Liver (tissue), 9 donors: ENCODE data around the gene TBX1. TPM values are rescaled to one million over a fixed set of nuclear protein-coding genes. Genes with fewer than 3 reads are reported as not detected.

Experiments used
- DNase-seq: peaks from one replicate; pipeline ENCODE4 v3.0.0-alpha.2; 2017; ENCODE audit warnings: low spot score
- H3K27ac ChIP-seq, 2 donors: one replicate each; pipeline ENCODE4 v1.7.0; 2013; ENCODE audit warnings: inconsistent platforms in 2 of 2, low read length in 2 of 2, control low read depth in 1 of 2, low read depth in 1 of 2, mild to moderate bottlenecking in 1 of 2
- H3K27me3 ChIP-seq, 4 donors: one replicate each; pipeline versions ENCODE4 v1.6.1 to v1.7.0; 2013; ENCODE audit warnings: low read length in 3 of 4, inconsistent platforms in 1 of 4, mild to moderate bottlenecking in 1 of 4, moderate library complexity in 1 of 4; ENCODE audit not compliant: control insufficient read depth in 4 of 4, insufficient read depth in 4 of 4
- H3K36me3 ChIP-seq, 4 donors: one replicate each; pipeline versions ENCODE4 v1.6.1 to v1.7.0; 2013; ENCODE audit warnings: low read length in 3 of 4, mild to moderate bottlenecking in 3 of 4, low read depth in 1 of 4, moderate library complexity in 1 of 4; ENCODE audit not compliant: control insufficient read depth in 4 of 4, insufficient read depth in 3 of 4
- H3K4me1 ChIP-seq, 4 donors: one replicate each; pipeline versions ENCODE4 v1.6.1 to v1.7.0; 2013; ENCODE audit warnings: low read length in 3 of 4, mild to moderate bottlenecking in 3 of 4, moderate library complexity in 1 of 4; ENCODE audit not compliant: control insufficient read depth in 4 of 4, insufficient read depth in 4 of 4
- H3K4me3 ChIP-seq, 3 donors: one replicate each; pipeline versions ENCODE4 v1.6.1 to v1.7.0; 2013; ENCODE audit warnings: low read length in 3 of 3, control low read depth in 1 of 3, low read depth in 1 of 3, mild to moderate bottlenecking in 1 of 3
- H3K9ac ChIP-seq, 2 donors: one replicate each; pipeline ENCODE4 v1.7.0; 2013; ENCODE audit warnings: low read length in 2 of 2, mild to moderate bottlenecking in 2 of 2, moderate library complexity in 2 of 2, control low read depth in 1 of 2, low read depth in 1 of 2
- H3K9me3 ChIP-seq, 4 donors: one replicate each; pipeline versions ENCODE4 v1.6.1 to v1.7.0; 2013; ENCODE audit warnings: low read length in 3 of 4; ENCODE audit not compliant: control insufficient read depth in 4 of 4
- EGR1 ChIP-seq, 2 donors: IDR thresholded peaks; 2 replicates each; pipeline ENCODE4 v1.6.1; 2016 to 2018; ENCODE audit warnings: antibody characterized with exemption in 2 of 2, low read depth in 2 of 2
- FOXA1 ChIP-seq: IDR thresholded peaks from 2 replicates; pipeline ENCODE4 v1.6.1; 2016; ENCODE audit warnings: antibody characterized with exemption
- GABPA ChIP-seq, 2 donors: IDR thresholded peaks in 1 of 2; conservative IDR thresholded peaks in 1 of 2; 2 replicates each; pipeline ENCODE4 v1.6.1; 2016; ENCODE audit warnings: antibody characterized with exemption in 2 of 2, mild to moderate bottlenecking in 1 of 2, moderate library complexity in 1 of 2
- HNF4A ChIP-seq, 2 donors: conservative IDR thresholded peaks; 2 replicates each; pipeline ENCODE4 v1.6.1; 2016; ENCODE audit warnings: antibody characterized with exemption in 2 of 2, mild to moderate bottlenecking in 2 of 2
- HNF4G ChIP-seq: IDR thresholded peaks from 2 replicates; pipeline ENCODE4 v1.6.1; 2016; ENCODE audit warnings: antibody characterized with exemption
- JUND ChIP-seq, 2 donors: IDR thresholded peaks; 2 replicates each; pipeline ENCODE4 v1.6.1; 2016; ENCODE audit warnings: antibody characterized with exemption in 2 of 2
- NR2F2 ChIP-seq: IDR thresholded peaks from 2 replicates; pipeline ENCODE4 v1.6.1; 2016; ENCODE audit warnings: antibody characterized with exemption
- RAD21 ChIP-seq, 2 donors: IDR thresholded peaks; 2 replicates each; pipeline ENCODE4 v1.6.1; 2016; ENCODE audit warnings: antibody characterized with exemption in 2 of 2, mild to moderate bottlenecking in 2 of 2
- RXRA ChIP-seq, 2 donors: IDR thresholded peaks; 2 replicates each; pipeline ENCODE4 v1.6.1; 2017 to 2018; ENCODE audit warnings: antibody characterized with exemption in 2 of 2, mild to moderate bottlenecking in 1 of 2
- SP1 ChIP-seq: IDR thresholded peaks from 2 replicates; pipeline ENCODE4 v1.6.1; 2018; ENCODE audit warnings: antibody characterized with exemption, mild to moderate bottlenecking
- TAF1 ChIP-seq: conservative IDR thresholded peaks from 2 replicates; pipeline ENCODE4 v1.6.1; 2016; ENCODE audit warnings: antibody characterized with exemption, mild to moderate bottlenecking
- YY1 ChIP-seq: IDR thresholded peaks from 2 replicates; pipeline ENCODE4 v1.6.1; 2016; ENCODE audit warnings: antibody characterized with exemption, mild to moderate bottlenecking
- WGBS: extraction: QIAGEN DNeasy Blood & Tissue Kit; methylation state at CpG from one replicate; pipeline ENCODE4 v1.1.7; 2013; 5-methylcytosine and 5-hydroxymethylcytosine counted together
- polyA plus RNA-seq, 2 donors: library from polyadenylated mRNA; stranded (reverse) in 1 of 2; unstranded in 1 of 2; fragments of 200-250 nt in 1 of 2; fragments of >200 nt in 1 of 2; fragmentation: Nextera tagmentation in 1 of 2; extraction: Ambion mirVana in 1 of 2; gene quantifications; one replicate each; pipeline versions ENCODE4 v1.2.1 to v1.2.3, GENCODE V29; 2013 to 2015
- total RNA-seq, 2 donors: library from RNA; depleted of rRNA; stranded (reverse); fragments of >200 nt; gene quantifications; one replicate each; pipeline ENCODE4 v1.2.3, GENCODE V29; 2014
- TF ChIP-seq, protein P1 (sequence below): IDR thresholded peaks from 2 replicates; pipeline ENCODE4 v1.6.1; 2016; ENCODE audit warnings: antibody characterized with exemption
- TF ChIP-seq, protein P2 (sequence below): IDR thresholded peaks from 2 replicates; pipeline ENCODE4 v1.6.1; 2016; ENCODE audit warnings: antibody characterized with exemption
- TF ChIP-seq, protein P3 (sequence below): IDR thresholded peaks from 2 replicates; pipeline ENCODE4 v1.6.1; 2016; ENCODE audit warnings: antibody characterized with exemption
- TF ChIP-seq, protein P4 (sequence below): fragments of 150-350 bp; IDR thresholded peaks from 2 replicates; pipeline ENCODE4 v1.5.1; 2017; ENCODE audit warnings: improper control_type of control experiment, low read depth, low read length; ENCODE audit not compliant: missing input control
- TF ChIP-seq, protein P5 (sequence below): IDR thresholded peaks from 2 replicates; pipeline ENCODE4 v1.6.1; 2016; ENCODE audit warnings: antibody characterized with exemption, mild to moderate bottlenecking
- donor health status: healthy.
- donor health status: healthy.
- donor health status: healthy.
- donor health status: healthy.
- donor health status: healthy.

Gene TBX1
- total and polyA plus RNA-seq, 4 donors, result 0.17 to 0.18 TPM; not detected in 2

DNA sequence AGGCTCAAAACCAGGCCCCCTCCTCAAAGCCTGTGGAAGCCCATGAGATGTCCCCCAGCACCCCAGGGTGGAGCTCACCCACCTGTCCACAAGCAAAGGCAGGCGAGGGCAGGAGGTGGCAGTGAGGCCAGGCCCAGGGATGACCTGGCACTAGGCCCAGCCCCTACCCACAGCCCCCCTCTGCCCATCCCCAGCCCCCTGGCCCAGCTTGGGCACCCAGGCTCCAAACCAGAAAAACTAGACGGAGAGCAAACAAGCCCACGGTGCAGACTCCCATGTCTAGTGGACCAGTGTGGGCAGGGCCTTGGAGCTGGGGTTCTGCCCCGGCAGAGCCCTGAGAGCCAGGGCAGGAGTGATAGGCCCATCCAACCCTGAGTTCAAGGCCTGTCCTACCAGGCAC, 16.9 kb upstream of the TBX1 start:
- DNase-seq, result no peak
- WGBS, result 87% methylated on average over 4 of the region's 4 CpGs

DNA sequence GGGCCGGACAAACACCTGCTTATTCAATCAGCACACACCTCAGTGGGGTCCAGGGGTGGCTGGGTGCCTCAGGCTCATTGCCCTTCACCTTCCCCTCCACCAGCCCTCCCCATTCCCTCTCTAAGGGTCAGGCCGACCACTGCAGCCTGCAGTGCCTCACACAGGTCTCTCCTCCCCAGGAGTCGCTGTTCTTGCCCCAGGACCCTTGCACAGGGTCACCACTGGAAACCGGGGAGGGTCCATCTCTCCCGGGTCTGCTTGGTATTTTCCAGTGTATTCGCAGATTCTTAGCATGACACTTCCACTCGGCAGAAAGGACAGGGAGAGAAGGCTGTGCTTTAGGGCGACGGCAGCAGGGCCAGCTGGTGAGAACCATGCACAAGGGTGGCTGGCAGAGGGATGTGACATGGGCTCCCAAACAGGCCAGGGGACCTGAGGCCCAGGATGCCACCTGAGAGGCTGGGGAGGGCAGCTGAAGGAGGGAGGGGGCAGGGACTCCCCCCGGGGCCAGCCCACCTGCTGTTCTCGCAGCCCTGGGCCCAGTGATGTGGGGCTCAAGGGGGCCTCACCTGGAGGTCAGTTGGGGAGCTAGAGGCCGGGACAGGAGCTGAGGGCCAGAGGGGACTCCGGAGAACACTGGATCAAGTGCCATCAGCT, 16.1 kb upstream of the TBX1 start:
- TF ChIP-seq EGR1 (IDR thresholded peaks at IDR 0.05; ENCODE audit: low read depth in 2 of 2) (no peak), GABPA (IDR thresholded peaks at IDR 0.05 in 1 of 2, conservative IDR thresholded peaks at IDR 0.05 in 1 of 2) (no peak), JUND (IDR thresholded peaks at IDR 0.05) (no peak), HNF4A (conservative IDR thresholded peaks at IDR 0.05) (no peak), NR2F2 (no peak), FOXA1 (no peak), SP1 (no peak), TAF1 (no peak), RXRA (IDR thresholded peaks at IDR 0.05) (no peak), HNF4G (no peak), RAD21 (IDR thresholded peaks at IDR 0.05) (no peak)
- TF ChIP-seq, protein P1, sequence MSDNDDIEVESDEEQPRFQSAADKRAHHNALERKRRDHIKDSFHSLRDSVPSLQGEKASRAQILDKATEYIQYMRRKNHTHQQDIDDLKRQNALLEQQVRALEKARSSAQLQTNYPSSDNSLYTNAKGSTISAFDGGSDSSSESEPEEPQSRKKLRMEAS, result no peak
- TF ChIP-seq, protein P2, sequence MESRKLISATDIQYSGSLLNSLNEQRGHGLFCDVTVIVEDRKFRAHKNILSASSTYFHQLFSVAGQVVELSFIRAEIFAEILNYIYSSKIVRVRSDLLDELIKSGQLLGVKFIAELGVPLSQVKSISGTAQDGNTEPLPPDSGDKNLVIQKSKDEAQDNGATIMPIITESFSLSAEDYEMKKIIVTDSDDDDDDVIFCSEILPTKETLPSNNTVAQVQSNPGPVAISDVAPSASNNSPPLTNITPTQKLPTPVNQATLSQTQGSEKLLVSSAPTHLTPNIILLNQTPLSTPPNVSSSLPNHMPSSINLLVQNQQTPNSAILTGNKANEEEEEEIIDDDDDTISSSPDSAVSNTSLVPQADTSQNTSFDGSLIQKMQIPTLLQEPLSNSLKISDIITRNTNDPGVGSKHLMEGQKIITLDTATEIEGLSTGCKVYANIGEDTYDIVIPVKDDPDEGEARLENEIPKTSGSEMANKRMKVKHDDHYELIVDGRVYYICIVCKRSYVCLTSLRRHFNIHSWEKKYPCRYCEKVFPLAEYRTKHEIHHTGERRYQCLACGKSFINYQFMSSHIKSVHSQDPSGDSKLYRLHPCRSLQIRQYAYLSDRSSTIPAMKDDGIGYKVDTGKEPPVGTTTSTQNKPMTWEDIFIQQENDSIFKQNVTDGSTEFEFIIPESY, result no peak
- TF ChIP-seq, protein P3, sequence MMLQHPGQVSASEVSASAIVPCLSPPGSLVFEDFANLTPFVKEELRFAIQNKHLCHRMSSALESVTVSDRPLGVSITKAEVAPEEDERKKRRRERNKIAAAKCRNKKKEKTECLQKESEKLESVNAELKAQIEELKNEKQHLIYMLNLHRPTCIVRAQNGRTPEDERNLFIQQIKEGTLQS, result no peak
- TF ChIP-seq, protein P4, sequence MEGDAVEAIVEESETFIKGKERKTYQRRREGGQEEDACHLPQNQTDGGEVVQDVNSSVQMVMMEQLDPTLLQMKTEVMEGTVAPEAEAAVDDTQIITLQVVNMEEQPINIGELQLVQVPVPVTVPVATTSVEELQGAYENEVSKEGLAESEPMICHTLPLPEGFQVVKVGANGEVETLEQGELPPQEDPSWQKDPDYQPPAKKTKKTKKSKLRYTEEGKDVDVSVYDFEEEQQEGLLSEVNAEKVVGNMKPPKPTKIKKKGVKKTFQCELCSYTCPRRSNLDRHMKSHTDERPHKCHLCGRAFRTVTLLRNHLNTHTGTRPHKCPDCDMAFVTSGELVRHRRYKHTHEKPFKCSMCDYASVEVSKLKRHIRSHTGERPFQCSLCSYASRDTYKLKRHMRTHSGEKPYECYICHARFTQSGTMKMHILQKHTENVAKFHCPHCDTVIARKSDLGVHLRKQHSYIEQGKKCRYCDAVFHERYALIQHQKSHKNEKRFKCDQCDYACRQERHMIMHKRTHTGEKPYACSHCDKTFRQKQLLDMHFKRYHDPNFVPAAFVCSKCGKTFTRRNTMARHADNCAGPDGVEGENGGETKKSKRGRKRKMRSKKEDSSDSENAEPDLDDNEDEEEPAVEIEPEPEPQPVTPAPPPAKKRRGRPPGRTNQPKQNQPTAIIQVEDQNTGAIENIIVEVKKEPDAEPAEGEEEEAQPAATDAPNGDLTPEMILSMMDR, result no peak
- TF ChIP-seq, protein P5, sequence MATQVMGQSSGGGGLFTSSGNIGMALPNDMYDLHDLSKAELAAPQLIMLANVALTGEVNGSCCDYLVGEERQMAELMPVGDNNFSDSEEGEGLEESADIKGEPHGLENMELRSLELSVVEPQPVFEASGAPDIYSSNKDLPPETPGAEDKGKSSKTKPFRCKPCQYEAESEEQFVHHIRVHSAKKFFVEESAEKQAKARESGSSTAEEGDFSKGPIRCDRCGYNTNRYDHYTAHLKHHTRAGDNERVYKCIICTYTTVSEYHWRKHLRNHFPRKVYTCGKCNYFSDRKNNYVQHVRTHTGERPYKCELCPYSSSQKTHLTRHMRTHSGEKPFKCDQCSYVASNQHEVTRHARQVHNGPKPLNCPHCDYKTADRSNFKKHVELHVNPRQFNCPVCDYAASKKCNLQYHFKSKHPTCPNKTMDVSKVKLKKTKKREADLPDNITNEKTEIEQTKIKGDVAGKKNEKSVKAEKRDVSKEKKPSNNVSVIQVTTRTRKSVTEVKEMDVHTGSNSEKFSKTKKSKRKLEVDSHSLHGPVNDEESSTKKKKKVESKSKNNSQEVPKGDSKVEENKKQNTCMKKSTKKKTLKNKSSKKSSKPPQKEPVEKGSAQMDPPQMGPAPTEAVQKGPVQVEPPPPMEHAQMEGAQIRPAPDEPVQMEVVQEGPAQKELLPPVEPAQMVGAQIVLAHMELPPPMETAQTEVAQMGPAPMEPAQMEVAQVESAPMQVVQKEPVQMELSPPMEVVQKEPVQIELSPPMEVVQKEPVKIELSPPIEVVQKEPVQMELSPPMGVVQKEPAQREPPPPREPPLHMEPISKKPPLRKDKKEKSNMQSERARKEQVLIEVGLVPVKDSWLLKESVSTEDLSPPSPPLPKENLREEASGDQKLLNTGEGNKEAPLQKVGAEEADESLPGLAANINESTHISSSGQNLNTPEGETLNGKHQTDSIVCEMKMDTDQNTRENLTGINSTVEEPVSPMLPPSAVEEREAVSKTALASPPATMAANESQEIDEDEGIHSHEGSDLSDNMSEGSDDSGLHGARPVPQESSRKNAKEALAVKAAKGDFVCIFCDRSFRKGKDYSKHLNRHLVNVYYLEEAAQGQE, result no peak
- Histone ChIP-seq H3K9ac (no peak overlapping the region), H3K9me3 (no peaks in the 10 kb centered on the region), H3K4me3 (no peak overlapping the region), H3K27me3 (no peaks in the 10 kb centered on the region), H3K4me1 (no peaks in the 10 kb centered on the region), H3K36me3 (no peaks in the 10 kb centered on the region), H3K27ac (no peak overlapping the region)
- WGBS, result 90% methylated on average over 13 of the region's 13 CpGs
- no peak for DNase-seq

More for the DNA sequence above, 16.9 kb upstream of the TBX1 start:
- H3K27me3 ChIP-seq, result no peaks in the 10 kb centered on the region
- no peak overlapping the region for H3K9ac ChIP-seq
- H3K9me3 ChIP-seq, result no peaks in the 10 kb centered on the region
- H3K4me3 ChIP-seq, result no peak overlapping the region
- no peaks in the 10 kb centered on the region for H3K4me1 ChIP-seq
- H3K27ac ChIP-seq, result no peak overlapping the region
- H3K36me3 ChIP-seq, result no peaks in the 10 kb centered on the region
- TF ChIP-seq, protein P3, result no peak
- TF ChIP-seq HNF4A (conservative IDR thresholded peaks at IDR 0.05), result no peak
- no peak for TF ChIP-seq GABPA (IDR thresholded peaks at IDR 0.05 in 1 of 2, conservative IDR thresholded peaks at IDR 0.05 in 1 of 2)
- no peak for TF ChIP-seq RAD21 (IDR thresholded peaks at IDR 0.05)
- no peak for TF ChIP-seq NR2F2
- TF ChIP-seq TAF1, result no peak
- TF ChIP-seq HNF4G, result no peak
- no peak for TF ChIP-seq JUND (IDR thresholded peaks at IDR 0.05)
- TF ChIP-seq EGR1 (IDR thresholded peaks at IDR 0.05; ENCODE audit: low read depth in 2 of 2), result no peak
- TF ChIP-seq, protein P1, result no peak
- TF ChIP-seq, protein P2, result no peak
- TF ChIP-seq RXRA (IDR thresholded peaks at IDR 0.05), result no peak
- TF ChIP-seq YY1, result no peak
- no peak for TF ChIP-seq FOXA1
- TF ChIP-seq SP1, result no peak
